Measurements from ENCODE around the gene SERPINI1. TPM values are rescaled to one million over a fixed set of nuclear protein-coding genes. Genes with fewer than 3 reads are reported as not detected.

Gene SERPINI1
- total and polyA plus RNA-seq, 2 of the 8 experiments (the other 6 are each of a cell fraction or from before 2014, with no cell fraction given), result 5.3 to 9.9 TPM

DNA sequence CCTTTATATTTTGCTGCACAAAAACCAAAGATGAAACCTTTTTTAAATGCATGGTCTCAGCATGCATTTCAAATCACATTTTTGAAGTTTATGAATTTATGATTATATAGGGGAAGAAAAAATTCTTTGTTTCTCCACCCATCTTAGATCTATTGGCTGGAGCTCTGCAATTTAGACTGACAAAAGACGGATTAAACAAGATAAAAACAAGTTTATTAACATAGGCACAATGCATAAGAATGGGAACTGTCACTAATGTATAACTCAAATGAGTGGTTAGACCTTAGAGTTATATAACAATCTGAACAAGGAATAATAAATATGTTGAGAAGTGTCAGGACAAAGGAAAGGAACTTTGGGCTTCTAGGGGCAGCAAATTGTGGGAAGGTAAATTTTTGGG lies 132.5 kb downstream of the SERPINI1 start:
- WGBS, 2 experiments (ENCODE audit: extremely low coverage in 1 of 2, insufficient coverage in 1 of 2, insufficient read length in 1 of 2, insufficient replicate concordance in 2 of 2, low coverage in 1 of 2, low lambda C conversion rate in 2 of 2, missing lambda C conversion rate in 1 of 2), result 84% methylated on average over 1 of the region's 1 CpG; no CpG with 5 or more reads in 1 of the 2 experiments
- Histone ChIP-seq H3K4me1 (replicated peaks in 1 of 4; ENCODE audit: control insufficient read depth in 3 of 4, insufficient read depth in 4 of 4, low read length in 3 of 4) (no peaks in the 10 kb centered on the region), H3K27me3 (replicated peaks in 1 of 4; ENCODE audit: control insufficient read depth in 3 of 4, extremely low read depth in 1 of 4, insufficient read depth in 3 of 4, low read length in 3 of 4) (no peaks in the 10 kb centered on the region), H2BK120ac (replicated peaks; ENCODE audit: low read depth, low read length) (no peak overlapping the region), H3K23me2 (ENCODE audit: low read depth, low read length) (no peaks in the 10 kb centered on the region), H4K5ac (ENCODE audit: insufficient read length, low read depth, low read length) (no peak overlapping the region), H2AK5ac (ENCODE audit: low read depth, low read length) (no peak overlapping the region), H2BK12ac (ENCODE audit: low read depth, low read length) (no peak overlapping the region), H2BK15ac (ENCODE audit: low read length) (no peak overlapping the region), H3K79me1 (ENCODE audit: low read depth, low read length) (no peaks in the 10 kb centered on the region), H3K18ac (ENCODE audit: extremely low read depth, low read length) (no peak overlapping the region), H3K36me3 (ENCODE audit: control insufficient read depth in 2 of 4, insufficient read depth in 4 of 4, low read length in 3 of 4) (no peaks in the 10 kb centered on the region), H3K79me2 (ENCODE audit: control insufficient read depth in 1 of 2, insufficient read depth in 2 of 2, low read length in 2 of 2) (no peaks in the 10 kb centered on the region), H4K20me1 (replicated peaks in 1 of 2; ENCODE audit: control insufficient read depth in 1 of 2, insufficient read depth in 2 of 2, low read length in 2 of 2) (no peaks in the 10 kb centered on the region), H3K4ac (replicated peaks; ENCODE audit: insufficient read length, low read depth, low read length) (no peak overlapping the region), H3K4me3 (ENCODE audit: extremely low read depth in 1 of 4, insufficient read depth in 2 of 4, low read depth in 3 of 4, low read length in 4 of 4) (no peak overlapping the region), H3K56ac (replicated peaks; ENCODE audit: insufficient read length, low read depth, low read length) (no peak overlapping the region), H3K27ac (ENCODE audit: low read depth, low read length) (no peak overlapping the region), H4K91ac (replicated peaks; ENCODE audit: insufficient read length, low read length) (no peak overlapping the region), H2BK20ac (ENCODE audit: low read length) (no peak overlapping the region), H2BK5ac (ENCODE audit: low read depth, low read length) (no peak overlapping the region), H3K4me2 (ENCODE audit: insufficient read depth in 1 of 2, low read depth in 2 of 2, low read length in 2 of 2) (no peak overlapping the region), H3K9me3 (ENCODE audit: insufficient read depth in 2 of 2, low read depth in 1 of 2, low read length in 1 of 2) (peaks cover 0 to 2% of the 10 kb centered on the region in 2 experiments; a peak in 1 of 4 replicates), H3K9ac (replicated peaks in 1 of 4; ENCODE audit: extremely low read depth in 1 of 4, low read depth in 3 of 4, low read length in 3 of 4) (no peak overlapping the region), H3K23ac (ENCODE audit: insufficient read length) (no peak overlapping the region), H2AFZ (ENCODE audit: low read length) (no peak overlapping the region), H3K14ac (ENCODE audit: insufficient read length) (no peak overlapping the region), H4K8ac (ENCODE audit: extremely low read depth, insufficient read depth, low read length) (no peak overlapping the region)
- FAIRE-seq (no peak), DNase-seq (ENCODE audit: low read depth in 1 of 2, low spot score in 2 of 2) (no peak)
- TF ChIP-seq HDAC6 (IDR thresholded peaks at IDR 0.05; ENCODE audit: low read depth, low read length), result no peak
- TF ChIP-seq EP300 (IDR thresholded peaks at IDR 0.05; ENCODE audit: borderline replicate concordance in 1 of 2, low read depth in 2 of 2, low read length in 2 of 2), result no peak
- TF ChIP-seq, protein P1, sequence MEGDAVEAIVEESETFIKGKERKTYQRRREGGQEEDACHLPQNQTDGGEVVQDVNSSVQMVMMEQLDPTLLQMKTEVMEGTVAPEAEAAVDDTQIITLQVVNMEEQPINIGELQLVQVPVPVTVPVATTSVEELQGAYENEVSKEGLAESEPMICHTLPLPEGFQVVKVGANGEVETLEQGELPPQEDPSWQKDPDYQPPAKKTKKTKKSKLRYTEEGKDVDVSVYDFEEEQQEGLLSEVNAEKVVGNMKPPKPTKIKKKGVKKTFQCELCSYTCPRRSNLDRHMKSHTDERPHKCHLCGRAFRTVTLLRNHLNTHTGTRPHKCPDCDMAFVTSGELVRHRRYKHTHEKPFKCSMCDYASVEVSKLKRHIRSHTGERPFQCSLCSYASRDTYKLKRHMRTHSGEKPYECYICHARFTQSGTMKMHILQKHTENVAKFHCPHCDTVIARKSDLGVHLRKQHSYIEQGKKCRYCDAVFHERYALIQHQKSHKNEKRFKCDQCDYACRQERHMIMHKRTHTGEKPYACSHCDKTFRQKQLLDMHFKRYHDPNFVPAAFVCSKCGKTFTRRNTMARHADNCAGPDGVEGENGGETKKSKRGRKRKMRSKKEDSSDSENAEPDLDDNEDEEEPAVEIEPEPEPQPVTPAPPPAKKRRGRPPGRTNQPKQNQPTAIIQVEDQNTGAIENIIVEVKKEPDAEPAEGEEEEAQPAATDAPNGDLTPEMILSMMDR (IDR thresholded peaks at IDR 0.05; ENCODE audit: control extremely low read depth in 1 of 3, insufficient read depth in 1 of 3, low read depth in 1 of 3, low read length in 3 of 3), result no peak
- TF ChIP-seq TBP (IDR thresholded peaks at IDR 0.05; ENCODE audit: low read depth, low read length), result no peak
- ChIA-PET POLR2A (ENCODE audit: partially characterized antibody) (no interaction called here), CTCF (ENCODE audit: partially characterized antibody) (interaction anchor here (0.7 to 1.0 kb wide), 3 partner anchors 9 to 1368 kb away, joined by 3 to 5 read pairs (median 4); no protein-coding TSS in a partner anchor)

Data from H1 (cell line).